ENCODE data around the gene TCL1B. TPM values are rescaled to one million over a fixed set of nuclear protein-coding genes. Genes with fewer than 3 reads are reported as not detected.
"Not testable (repeated sequence)": the region's sequence is repeated elsewhere in the genome, so short reads cannot be mapped to it uniquely, and the experiment has no call there.

TCL1B gene
- polyA plus RNA-seq, 3 donors = not detected

- Histone ChIP-seq H4K20me1 (ENCODE audit: insufficient read depth, low read length) (no peaks in the 10 kb centered on the region), H3K9me3 (replicated peaks in 1 of 2; ENCODE audit: control insufficient read depth in 1 of 2, insufficient read depth in 1 of 2, low read length in 2 of 2) (no peaks in the 10 kb centered on the region), H3K27ac (ENCODE audit: low read depth in 1 of 2, low read length in 2 of 2) (no peak overlapping the region), H3K36me3 (replicated peaks in 1 of 2; ENCODE audit: control insufficient read depth in 1 of 2, insufficient read depth in 2 of 2, low read length in 2 of 2) (no peaks in the 10 kb centered on the region), H3K27me3 (ENCODE audit: control insufficient read depth in 2 of 2, insufficient read depth in 2 of 2, low read length in 2 of 2) (no peaks in the 10 kb centered on the region), H3K4me3 (replicated peaks in 1 of 3; ENCODE audit: low read depth in 2 of 3, low read length in 3 of 3) (no peak overlapping the region), H3K9ac (ENCODE audit: insufficient read depth, low read length, poor library complexity, severe bottlenecking) (no peak overlapping the region), H3K4me2 (replicated peaks; ENCODE audit: extremely low read depth, low read length, poor library complexity, severe bottlenecking) (no peak overlapping the region), H3K79me2 (ENCODE audit: insufficient read depth, low read length) (no peaks in the 10 kb centered on the region), H3K4me1 (ENCODE audit: control insufficient read depth in 1 of 2, insufficient read depth in 2 of 2, low read length in 2 of 2) (no peaks in the 10 kb centered on the region), H2AFZ (ENCODE audit: insufficient read depth, low read depth, low read length, poor library complexity, severe bottlenecking) (no peak overlapping the region)
- peaks cover 0 to 8% (median 2%) of the 10 kb centered on the region in 3 donors for H3K27me3 Mint-ChIP-seq (ENCODE audit: low read depth in 3 of 3)
- H3K27ac Mint-ChIP-seq = no peak overlapping the region
- WGBS (ENCODE audit: insufficient coverage) = 100% methylated on average over 3 of the region's 3 CpGs
- no peaks in the 10 kb centered on the region for H3K36me3 Mint-ChIP-seq
- no peak for TF ChIP-seq CTCF (IDR thresholded peaks at IDR 0.05)
- H3K4me1 Mint-ChIP-seq = no peaks in the 10 kb centered on the region
- DNase-seq = no peak
- intact Hi-C loops (cut with micrococcal nuclease) = no loop called here
- H3K4me3 Mint-ChIP-seq = no peak overlapping the region
- peaks cover 0 to 2% (median 0%) of the 10 kb centered on the region in 7 donors for H3K9me3 Mint-ChIP-seq
Observed at GRCh38 chr14:95664066-95664465, 22.2 kb upstream of the TCL1B start.

- Histone ChIP-seq H3K9me3 (replicated peaks in 1 of 2; ENCODE audit: control insufficient read depth in 1 of 2, insufficient read depth in 1 of 2, low read length in 2 of 2) (no peaks in the 10 kb centered on the region), H3K36me3 (replicated peaks in 1 of 2; ENCODE audit: control insufficient read depth in 1 of 2, insufficient read depth in 2 of 2, low read length in 2 of 2) (no peaks in the 10 kb centered on the region), H3K27me3 (ENCODE audit: control insufficient read depth in 2 of 2, insufficient read depth in 2 of 2, low read length in 2 of 2) (no peaks in the 10 kb centered on the region), H3K4me1 (ENCODE audit: control insufficient read depth in 1 of 2, insufficient read depth in 2 of 2, low read length in 2 of 2) (no peaks in the 10 kb centered on the region), H3K4me3 (replicated peaks in 1 of 3; ENCODE audit: low read depth in 2 of 3, low read length in 3 of 3) (no peak overlapping the region), H3K9ac (ENCODE audit: insufficient read depth, low read length, poor library complexity, severe bottlenecking) (no peak overlapping the region), H3K27ac (ENCODE audit: low read depth in 1 of 2, low read length in 2 of 2) (no peak overlapping the region), H2AFZ (ENCODE audit: insufficient read depth, low read depth, low read length, poor library complexity, severe bottlenecking) (no peak overlapping the region), H4K20me1 (ENCODE audit: insufficient read depth, low read length) (no peaks in the 10 kb centered on the region), H3K4me2 (replicated peaks; ENCODE audit: extremely low read depth, low read length, poor library complexity, severe bottlenecking) (no peak overlapping the region), H3K79me2 (ENCODE audit: insufficient read depth, low read length) (no peaks in the 10 kb centered on the region)
- peak overlapping the region in 1 of 7 donors; percentile 62 for H3K27ac Mint-ChIP-seq
- intact Hi-C loops (cut with micrococcal nuclease) = no loop called here
- H3K9me3 Mint-ChIP-seq = peaks cover 0 to 2% (median 0%) of the 10 kb centered on the region in 7 donors
- 90% methylated on average over 8 of the region's 8 CpGs for WGBS (ENCODE audit: insufficient coverage)
- no peaks in the 10 kb centered on the region for H3K36me3 Mint-ChIP-seq
- H3K4me1 Mint-ChIP-seq = no peaks in the 10 kb centered on the region
- H3K4me3 Mint-ChIP-seq = no peak overlapping the region
- no peak for TF ChIP-seq CTCF (IDR thresholded peaks at IDR 0.05)
- peaks cover 0 to 8% (median 2%) of the 10 kb centered on the region in 3 donors for H3K27me3 Mint-ChIP-seq (ENCODE audit: low read depth in 3 of 3)
- no peak for DNase-seq
Observed at GRCh38 chr14:95664546-95664945, 21.7 kb upstream of the TCL1B start.

- not testable (repeated sequence) for H3K4me2 ChIP-seq (replicated peaks; ENCODE audit: extremely low read depth, low read length, poor library complexity, severe bottlenecking); H3K9me3 Mint-ChIP-seq
Observed at GRCh38 chr14:95665530-95665929, 20.7 kb upstream of the TCL1B start.

More at GRCh38 chr14:95665530-95665929, 20.7 kb upstream of the TCL1B start:
- H3K9me3 ChIP-seq (replicated peaks in 1 of 2; ENCODE audit: control insufficient read depth in 1 of 2, insufficient read depth in 1 of 2, low read length in 2 of 2); H3K4me3 ChIP-seq (replicated peaks in 1 of 3; ENCODE audit: low read depth in 2 of 3, low read length in 3 of 3); H2AFZ ChIP-seq (ENCODE audit: insufficient read depth, low read depth, low read length, poor library complexity, severe bottlenecking); H3K27ac Mint-ChIP-seq; H3K4me3 Mint-ChIP-seq; H3K9ac ChIP-seq (ENCODE audit: insufficient read depth, low read length, poor library complexity, severe bottlenecking); H3K27me3 Mint-ChIP-seq (ENCODE audit: low read depth in 3 of 3); H3K4me1 Mint-ChIP-seq; H3K27me3 ChIP-seq (ENCODE audit: control insufficient read depth in 2 of 2, insufficient read depth in 2 of 2, low read length in 2 of 2); H3K4me1 ChIP-seq (ENCODE audit: control insufficient read depth in 1 of 2, insufficient read depth in 2 of 2, low read length in 2 of 2); H3K79me2 ChIP-seq (ENCODE audit: insufficient read depth, low read length); H3K27ac ChIP-seq (ENCODE audit: low read depth in 1 of 2, low read length in 2 of 2); H3K36me3 Mint-ChIP-seq; intact Hi-C loops (cut with micrococcal nuclease); H3K36me3 ChIP-seq (replicated peaks in 1 of 2; ENCODE audit: control insufficient read depth in 1 of 2, insufficient read depth in 2 of 2, low read length in 2 of 2); DNase-seq; H4K20me1 ChIP-seq (ENCODE audit: insufficient read depth, low read length): not testable (repeated sequence)
- WGBS (ENCODE audit: insufficient coverage) = 80% methylated on average over 2 of the region's 8 CpGs

Data from CD14-positive monocyte (primary cell).